NCI-H187 (cell line): ENCODE data around the gene DIDO1.
A peak's percentile ranks its signal among the peaks of the same experiment; 100 is the strongest.
"Not testable (repeated sequence)": the region's sequence is repeated elsewhere in the genome, so short reads cannot be mapped to it uniquely, and the experiment has no call there.

Source experiments
- DNase-seq, 2 experiments: peaks; one replicate each; lab custom pipeline; 2025; lab: John Stamatoyannopoulos, UW

The DIDO1 gene

DNA sequence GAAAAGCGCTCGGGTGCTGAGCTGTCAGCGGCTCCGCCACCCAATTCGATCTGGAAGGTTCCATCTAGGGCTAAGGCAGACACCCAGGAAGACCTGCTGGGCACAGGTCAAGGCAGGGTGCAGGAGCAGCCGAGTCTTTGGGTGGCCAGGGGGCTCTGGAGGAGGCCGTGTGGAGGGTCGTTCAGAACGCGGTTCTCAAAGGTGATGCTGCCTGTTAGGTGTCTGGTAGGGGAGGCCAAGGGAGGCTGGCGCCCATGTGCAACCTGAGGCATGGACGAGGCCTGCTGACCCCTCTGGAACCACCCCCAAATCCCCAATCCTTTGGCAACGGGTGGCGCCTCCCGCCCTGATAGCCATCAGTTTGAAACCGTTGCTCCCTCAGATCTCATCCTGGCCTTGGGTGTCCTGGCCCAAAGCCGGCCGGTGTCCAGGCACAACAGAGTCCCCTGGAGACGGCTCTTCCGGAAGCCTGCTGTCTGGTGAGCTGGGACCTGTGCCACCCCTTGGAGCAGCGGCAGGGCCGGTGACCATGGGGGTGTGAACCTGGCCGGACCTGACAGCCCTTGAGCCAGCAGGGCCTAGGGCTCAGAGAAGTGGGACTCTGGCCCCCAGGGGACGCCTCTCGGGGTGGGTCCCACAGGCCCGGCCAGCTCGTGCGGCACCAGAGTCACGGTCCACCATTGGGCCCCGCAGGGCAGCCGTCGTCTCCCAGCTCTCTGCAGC lies 36.7 kb upstream of the DIDO1 start:
- DNase-seq: no peak

DNA sequence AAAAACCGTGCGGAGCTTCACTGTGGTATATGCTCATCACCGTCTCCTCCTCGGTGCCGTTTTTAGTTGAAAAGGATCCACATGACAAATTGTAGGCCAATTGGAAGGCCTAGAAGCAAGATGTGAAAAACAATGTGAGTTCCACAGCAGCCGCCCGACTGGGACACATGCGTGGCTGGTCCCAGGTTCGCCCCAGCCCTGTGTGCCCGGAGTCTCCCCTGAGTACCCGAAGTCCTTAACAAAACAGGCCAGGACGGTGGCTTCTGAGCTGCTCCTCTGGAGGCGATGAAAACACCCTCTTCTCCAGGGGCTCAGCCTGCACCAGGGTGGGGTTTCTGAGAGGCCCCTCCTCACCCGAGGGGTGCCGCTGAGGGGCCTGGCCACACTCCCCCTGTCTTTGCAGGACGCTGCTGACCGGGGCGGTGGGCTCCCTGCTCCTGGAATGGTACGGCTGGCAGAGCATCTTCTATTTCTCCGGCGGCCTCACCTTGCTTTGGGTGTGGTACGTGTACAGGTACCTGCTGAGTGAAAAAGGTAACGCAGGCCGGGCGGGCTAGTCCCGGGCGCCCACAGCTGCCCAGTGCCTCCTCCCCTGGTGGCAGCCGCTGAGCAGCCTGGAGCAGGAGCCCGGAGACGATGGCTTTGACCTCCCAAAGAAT lies 36.0 kb upstream of the DIDO1 start:
- DNase-seq: no peak

DNA sequence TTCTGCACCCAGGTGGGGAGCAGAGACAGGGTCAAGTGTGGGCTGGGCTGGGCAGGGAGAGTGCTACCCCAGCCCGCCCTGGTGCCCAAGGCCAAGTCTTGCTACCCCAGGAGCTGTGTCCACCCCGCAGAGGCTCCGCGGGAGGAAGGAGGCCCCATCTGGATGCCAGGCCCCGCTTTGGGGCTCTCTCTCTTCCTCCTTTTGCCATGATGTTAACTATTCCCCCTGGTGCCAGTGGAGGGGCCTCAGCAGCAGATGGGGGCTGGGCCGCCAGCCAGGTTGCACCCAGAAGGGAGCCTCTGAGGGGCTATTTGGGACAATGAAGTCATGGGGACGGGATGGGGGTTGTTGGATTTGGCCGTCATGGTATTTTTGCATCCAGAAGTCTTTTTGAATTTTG lies 35.5 kb upstream of the DIDO1 start:
- DNase-seq: no peak

DNA sequence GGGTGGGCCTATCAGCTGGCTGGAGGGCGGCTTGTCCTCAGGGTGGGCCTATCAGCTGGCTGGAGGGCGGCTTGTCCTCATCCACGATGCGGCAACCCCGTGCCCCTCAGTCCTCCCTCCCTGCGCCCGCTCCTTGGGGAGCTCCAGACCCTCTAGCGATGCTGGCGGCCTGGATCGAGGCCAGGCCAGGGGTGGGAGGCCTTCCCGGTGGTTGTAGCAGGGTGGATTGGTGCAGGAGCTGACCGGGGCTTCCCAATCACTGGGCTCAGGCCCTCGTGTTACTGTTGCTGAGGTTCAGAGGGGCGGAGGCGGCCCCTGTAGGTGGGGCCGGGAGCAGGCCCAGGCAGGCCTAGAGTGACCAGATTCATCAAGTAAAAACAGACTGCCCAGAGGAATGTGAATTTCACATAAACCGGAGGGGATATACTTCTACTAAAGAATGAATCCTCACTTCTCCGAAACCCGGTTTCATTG lies 35.0 kb upstream of the DIDO1 start:
- no peak for DNase-seq

DNA sequence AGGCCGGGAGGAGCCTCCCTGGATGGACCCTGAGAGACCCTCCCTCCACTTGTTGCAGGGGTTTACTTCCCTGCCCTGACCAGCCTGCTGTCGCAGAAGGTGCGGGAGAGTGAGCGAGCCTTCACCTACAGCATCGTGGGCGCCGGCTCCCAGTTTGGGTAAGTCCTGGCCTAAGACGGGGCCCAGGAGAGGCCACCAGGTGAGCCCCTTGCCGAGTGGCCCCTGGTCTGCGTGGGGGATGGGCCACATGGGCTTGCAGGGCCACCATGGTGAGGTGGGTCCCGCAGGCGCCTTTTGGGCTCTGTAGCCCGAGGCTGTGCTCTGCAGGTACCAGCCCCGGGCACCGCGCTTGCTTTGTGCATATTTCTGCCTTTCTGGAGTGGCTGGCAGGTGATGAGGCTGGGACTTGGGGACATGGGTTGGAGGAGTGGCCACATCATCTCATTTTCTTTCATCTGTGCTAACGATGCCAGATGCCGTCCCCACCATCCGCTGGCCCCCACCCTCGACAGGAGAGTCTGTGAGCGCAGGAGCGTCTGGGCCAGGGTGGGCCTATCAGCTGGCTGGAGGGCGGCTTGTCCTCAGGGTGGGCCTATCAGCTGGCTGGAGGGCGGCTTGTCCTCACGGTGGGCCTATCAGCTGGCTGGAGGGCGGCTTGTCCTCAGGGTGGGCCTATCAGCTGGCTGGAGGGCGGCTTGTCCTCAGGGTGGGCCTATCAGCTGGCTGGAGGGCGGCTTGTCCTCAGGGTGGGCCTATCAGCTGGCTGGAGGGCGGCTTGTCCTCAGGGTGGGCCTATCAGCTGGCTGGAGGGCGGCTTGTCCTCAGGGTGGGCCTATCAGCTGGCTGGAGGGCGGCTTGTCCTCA lies 34.4 kb upstream of the DIDO1 start:
- not testable (repeated sequence) for DNase-seq

DNA sequence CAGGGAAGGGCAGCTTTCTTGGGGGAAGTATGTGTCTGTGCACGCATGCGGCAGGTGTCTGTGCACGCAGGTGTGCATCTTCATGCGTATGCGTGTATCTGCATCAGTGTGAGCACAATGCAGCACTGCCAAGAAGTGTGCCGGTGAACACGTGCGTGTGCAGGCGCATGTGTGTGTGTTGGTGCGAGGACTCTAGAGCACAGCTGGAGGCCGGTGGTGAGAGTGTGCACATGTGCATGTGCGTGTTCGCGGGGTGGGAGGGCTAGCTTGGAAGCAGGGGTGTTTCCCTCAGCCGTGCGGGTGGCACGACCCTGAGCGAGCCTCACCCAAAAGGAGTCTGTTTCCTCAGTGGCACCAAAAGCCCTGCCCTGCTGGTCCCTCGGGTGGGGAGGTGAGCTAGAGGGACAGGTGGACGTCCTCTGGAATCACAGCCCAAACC lies 33.7 kb upstream of the DIDO1 start:
- DNase-seq: no peak

DNA sequence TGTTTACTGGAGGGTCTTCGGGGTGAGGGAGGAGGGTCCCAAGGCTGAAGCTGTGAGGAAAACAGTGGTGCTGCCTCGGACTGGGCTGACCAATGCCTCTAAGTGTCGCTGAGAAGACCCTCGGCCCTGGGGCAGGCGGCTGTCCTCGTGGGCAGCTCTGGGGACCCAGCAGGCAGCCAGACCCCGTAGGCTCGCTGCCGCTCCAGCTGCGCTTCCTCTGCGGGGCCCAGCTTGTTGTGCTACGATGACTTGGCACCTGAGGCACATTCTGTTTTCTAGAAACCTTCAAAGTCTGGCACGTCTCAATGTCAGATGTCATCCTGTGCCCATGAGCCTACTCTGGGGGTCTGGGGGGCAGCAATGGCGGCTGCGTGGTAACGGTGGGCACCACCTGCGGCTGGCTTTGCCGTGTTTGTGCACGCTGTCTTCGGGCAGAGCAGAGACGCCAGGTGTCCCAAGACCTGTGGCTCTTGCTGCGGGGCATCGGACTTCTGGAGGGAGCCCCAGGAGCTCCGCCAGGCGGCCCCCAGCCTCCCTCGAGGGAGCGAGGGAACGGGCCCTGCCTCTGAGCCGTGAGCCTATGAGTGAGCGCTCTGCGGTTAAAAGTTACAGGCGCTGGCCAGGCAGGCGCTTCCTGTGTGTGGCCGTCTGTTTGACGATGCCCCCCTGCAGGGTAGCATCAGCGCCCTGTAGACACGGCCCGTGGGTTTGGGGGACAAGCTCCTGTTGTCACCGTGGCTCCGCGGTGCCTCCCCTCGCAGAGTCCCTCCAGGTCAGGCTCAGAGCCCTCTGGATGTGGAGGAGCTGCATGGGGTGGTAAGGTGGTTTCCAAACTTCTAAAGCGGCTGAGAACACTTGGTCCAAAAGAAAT lies 33.0 kb upstream of the DIDO1 start:
- DNase-seq: no peak

DNA sequence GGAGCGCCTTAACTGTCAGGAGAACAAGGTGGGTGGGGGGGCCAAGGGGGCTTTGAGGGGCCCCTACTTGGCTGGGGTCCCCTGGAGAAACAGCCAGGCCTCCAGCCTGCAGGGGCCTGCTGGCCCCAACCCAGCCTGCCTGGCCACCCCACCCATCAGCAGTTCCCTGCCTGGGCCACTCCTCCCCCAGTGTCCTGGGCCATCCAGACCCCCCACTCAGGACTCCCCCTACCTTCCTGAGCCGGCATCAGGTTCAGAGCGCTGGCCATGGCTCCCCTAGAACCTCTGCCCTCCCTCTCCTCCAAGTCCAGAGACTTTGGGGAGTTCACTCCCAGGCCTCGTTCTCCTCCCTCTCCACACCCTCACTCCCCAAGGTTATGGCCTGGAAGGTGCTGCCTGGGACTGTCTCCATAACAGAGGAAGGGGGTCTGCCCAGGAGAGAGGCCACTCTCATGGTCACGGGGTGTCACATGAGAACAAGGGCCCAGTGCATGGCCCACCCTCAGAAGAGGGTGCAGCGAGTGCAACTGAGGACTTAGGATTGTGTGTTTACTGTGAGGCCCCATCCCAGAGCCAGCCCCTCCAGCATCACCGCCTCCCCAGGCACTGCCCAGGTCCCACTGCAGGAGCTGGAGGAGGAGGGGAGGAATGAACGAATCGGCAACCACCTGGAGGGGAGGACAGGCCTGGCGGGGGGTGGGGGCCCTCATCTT lies 32.2 kb upstream of the DIDO1 start:
- DNase-seq: no peak

DNA sequence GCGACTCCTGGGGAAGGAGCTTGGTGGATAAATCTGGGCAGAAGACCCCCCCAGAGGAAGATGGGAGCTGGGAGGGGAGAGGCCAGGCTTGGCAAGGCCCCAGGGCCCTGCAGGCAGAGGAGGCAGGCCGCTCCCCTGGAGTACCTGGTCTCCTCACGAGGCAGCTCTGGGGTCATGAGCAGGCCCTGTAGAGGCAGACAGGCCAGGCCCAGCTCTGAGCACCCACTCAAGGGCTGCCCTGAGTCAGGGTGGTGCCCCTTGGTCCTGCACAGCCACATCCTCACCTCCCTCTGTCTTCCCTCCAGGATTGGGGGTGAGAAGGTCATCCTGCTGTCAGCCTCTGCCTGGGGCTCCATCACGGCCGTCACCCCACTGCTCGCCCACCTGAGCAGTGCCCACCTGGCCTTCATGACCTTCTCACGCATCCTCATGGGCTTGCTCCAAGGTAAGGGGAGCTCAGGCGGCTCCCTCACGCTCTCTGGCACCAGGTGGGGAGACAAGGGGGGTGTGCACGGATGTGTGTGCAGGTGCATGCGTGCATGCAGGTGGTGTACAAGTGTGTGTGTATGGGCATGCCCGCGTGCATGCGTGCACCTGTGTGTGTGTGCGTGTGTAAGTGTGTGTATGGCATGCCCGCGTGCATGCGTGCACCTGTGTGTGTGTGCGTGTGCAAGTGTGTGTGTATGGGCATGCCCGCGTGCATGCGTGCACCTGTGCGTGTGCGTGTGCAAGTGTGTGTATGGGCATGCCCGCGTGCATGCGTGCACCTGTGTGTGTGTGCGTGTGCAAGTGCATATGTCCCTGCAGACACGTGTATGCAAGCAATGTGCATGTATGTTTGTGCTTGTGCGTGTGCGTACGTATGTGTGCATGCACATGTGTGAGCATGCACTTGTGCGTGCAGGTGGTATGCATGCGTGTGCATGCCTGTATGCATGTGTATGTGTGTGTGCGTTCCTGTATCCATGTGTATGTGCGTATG lies 31.1 kb upstream of the DIDO1 start:
- no peak for DNase-seq

DNA sequence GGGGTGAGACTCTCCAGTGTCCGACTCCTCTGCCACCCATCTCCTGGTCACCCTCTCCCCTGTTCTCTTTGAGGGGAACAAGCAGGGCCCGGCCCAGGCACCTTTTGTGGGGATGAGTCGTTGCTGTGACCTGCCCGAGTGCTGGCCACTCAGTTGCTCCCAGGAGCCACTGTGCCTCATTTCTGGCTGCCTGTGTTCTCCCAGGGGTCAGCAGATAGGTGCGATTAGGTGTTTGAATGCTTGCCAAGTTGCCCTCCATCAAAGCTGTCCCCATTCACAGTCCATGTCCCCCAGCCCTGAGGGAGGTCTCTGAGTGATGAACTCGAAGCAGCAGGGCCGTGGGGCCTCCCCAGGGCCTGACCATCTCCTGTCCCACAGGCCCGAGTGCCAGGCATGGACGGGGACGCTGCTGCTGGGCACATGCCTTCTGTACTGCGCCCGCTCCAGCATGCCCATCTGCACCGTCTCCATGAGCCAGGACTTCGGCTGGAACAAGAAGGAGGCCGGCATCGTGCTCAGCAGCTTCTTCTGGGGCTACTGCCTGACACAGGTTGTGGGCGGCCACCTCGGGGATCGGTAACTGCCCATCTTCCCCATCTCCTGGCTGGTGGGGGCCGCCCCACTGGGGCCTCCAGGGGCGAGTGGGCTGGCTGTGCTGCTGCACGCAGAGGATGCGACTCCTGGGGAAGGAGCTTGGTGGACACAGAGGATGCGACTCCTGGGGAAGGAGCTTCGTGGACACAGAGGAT lies 30.3 kb upstream of the DIDO1 start:
- DNase-seq: no peak

DNA sequence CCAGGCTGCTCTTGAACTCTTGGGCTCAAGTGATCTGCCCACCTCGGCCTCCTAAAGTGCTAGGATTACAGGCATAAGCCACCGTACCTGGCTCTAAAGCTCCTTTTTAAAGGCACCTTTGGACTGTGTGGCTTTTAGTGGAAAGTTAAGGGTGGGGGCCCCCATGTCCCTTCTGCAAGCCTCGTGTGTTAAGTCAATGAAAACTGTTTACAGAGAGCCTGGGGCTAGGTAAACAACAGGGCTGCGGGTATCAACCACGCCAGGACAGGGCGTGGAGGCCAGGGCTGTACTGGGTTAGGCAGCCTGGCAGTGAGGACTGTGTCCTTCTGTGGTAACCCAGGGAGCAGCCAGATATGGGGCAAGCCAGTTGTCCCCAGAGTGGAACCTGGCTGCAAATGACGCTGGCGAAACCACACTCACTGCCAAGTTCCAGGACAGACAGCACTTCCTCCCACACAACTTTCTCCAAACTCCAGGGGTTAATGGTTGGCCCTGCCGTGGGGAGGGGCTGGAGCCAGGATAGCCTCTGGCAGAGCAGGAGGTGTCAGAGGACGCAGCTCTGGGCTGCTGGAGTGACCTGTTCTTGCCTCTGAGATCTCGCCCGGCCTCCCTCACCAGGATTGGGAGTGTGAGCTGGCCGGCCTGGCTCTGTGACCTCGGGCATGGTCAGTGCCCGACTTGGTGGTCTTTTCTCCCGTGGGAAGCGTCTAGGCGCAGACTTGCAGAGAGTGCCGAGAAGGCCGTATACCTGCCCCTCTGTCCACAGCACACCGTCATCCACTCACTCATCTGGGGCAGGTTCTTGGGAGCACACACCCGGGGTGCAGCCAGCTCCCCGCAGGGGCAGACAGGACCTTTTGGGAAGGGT lies 29.4 kb upstream of the DIDO1 start:
- no peak for DNase-seq

DNA sequence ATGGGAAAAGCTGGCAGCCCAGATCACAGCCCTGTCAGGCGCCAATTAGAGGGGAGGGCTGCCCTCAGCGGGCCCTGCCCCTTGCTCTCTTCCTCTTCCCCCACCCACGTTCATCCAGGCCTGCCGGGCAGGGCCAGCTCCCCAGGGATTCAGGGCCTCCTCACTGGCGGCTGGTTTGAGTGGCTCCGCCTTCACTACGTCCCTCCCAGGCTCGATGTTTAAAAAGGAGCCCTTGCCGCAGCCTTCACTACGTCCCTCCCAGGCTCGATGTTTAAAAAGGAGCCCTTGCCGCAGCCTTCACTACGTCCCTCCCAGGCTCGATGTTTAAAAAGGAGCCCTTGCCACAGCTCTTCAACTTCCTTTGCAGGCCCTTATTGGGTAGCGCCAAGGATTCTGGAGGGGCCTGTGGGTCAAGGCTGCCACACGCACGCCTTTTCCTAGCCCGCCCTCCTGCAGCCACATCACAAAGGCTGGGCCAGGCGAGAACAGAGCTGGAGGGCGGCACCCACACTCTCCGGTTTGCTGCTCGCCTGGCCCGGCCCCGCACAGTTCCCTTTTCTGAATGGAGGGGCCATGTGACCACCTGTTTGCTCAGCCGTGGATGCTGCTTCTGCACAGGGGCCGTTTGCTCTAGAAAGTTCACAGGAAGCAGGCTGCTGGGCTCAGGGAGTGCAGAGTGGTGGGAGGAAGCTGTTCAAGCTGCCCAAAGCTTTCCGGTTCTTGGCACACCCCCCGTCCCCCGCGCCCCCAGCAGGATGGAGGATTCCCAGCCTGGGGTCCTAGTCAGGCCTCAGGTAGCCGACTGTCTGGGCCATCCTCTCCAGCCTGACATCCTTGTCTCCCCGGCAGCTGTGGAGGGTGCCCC lies 27.8 kb upstream of the DIDO1 start:
- peak in 1 of 2 experiments; percentile 45 for DNase-seq

DNA sequence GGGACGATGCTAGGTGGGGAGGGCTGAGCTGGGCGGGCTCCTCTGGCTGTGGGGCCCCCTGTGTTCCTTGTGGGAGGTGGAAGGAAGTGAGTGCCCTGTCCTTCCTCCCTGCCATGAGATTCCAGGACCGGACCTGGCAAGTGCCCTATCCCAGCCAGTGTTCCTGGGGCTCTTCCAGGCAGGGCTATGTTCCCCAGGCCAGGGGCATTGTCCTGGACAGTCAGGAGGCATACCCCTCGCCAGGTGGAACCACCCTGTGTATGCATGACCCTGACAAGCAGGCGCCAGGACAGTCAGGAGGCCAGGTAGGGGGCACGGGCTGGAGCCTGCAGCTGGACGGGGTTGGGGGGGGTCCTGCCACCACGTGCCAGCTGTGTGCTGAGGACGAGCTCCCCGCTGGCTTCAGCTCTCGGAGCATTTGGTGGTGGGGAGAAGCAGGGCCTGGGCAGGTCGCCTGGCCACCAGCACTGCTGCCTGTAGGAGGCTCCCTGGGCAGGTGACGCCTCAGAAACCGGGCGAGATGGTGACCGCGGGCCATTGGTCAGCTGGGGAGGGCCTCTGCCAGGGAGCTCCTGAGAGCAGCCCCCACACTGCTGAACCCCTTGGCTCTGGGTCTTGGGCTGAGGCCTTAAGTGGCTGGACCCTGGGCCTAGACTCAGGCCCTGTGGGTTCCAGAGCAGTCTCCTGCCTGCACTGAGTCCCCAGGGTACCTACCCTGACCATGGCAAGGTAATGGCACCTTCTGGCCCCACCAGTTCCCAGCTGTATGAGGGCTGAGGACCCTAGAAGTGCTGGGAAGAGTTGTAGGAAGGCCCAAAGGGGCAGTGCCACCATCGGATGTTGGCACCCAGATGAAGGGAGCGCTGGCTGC lies 26.9 kb upstream of the DIDO1 start:
- no peak for DNase-seq

DNA sequence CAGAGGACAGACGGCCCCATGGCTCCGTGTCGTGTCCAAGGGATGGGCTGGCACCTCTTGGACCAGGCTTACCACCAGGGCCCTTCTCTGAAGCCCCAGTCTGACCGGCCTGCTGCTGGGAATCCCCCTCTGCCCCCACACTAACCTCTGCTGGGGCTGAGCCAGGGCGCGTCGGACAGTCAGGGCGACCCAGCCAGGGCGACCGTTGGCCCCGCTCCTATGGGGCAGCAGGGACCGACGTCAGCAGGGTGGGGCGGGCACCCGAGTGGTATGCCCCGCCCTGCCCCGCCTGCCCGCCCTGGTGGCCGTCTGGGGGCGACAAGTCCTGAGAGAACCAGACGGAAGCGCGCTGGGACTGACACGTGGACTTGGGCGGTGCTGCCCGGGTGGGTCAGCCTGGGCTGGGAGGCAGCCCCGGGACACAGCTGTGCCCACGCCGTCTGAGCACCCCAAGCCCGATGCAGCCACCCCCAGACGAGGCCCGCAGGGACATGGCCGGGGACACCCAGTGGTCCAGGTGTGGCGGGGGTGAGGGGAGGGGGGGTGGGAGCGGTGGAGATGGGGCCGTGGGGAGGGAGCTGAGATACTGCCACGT lies 26.2 kb upstream of the DIDO1 start, which contains the start of gene SLC17A9:
Gene SLC17A9 (plus strand): TSS at position 337 of the 595 bp plus-strand sequence. CDS start 122 bp downstream, at position 459.
- DNase-seq: no peak

DNA sequence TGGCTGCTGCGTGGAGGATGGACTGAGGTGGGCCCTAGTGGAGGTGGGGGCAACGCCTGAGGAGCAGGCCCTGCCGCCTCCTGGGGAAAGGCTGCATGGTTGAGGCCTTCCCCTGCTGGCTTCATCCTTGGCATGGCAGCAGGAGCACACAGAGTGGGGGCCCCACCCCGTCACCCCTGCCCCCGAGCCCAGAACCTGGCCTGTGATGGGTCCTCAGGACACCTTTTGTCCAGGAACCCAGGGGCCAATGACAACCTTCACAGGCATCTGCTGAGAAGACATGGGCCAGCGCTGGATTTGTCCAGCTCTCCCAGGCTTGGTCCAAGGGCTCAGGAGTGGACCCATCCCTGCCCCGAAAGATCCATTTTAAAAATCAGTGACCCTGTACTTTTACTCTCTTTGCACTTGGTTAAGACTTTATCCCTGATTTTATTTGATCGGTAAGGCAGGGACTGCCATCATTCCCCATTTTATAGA lies 25.6 kb upstream of the DIDO1 start:
- no peak for DNase-seq
